Heart left ventricle (tissue), 16 donors: Measurements from ENCODE around the gene GCLC. TPM values are rescaled to one million over a fixed set of nuclear protein-coding genes. Genes with fewer than 3 reads are reported as not detected.

ENCODE experiments used
- ATAC-seq, 4 donors: fragments of 200-7000 bp; cut with Tn5 transposase; one replicate each; pipeline ENCODE4 v1.9.1; 2020 to 2022; ENCODE audit warnings: moderate library complexity in 4 of 4, mild to moderate bottlenecking in 3 of 4, moderate number of reproducible peaks in 1 of 4
- DNase-seq, 5 donors: peaks; one replicate each; pipeline ENCODE4 v3.0.0-alpha.2; 2020
- H3K27ac ChIP-seq, 12 donors: fragments of 200-600 bp; sonication (generic) in 4 of 12; one replicate each; pipeline versions ENCODE4 v1.5.0 to v1.8.0; 2016 to 2022; ENCODE audit warnings: mild to moderate bottlenecking in 2 of 12
- H3K27me3 ChIP-seq, 9 donors: fragments of 200-600 bp; sonication (generic) in 2 of 9; one replicate each; pipeline versions ENCODE4 v1.5.1 to v1.8.0; 2016 to 2022; ENCODE audit warnings: mild to moderate bottlenecking in 3 of 9
- H3K36me3 ChIP-seq, 9 donors: fragments of 200-600 bp; sonication (generic) in 2 of 9; one replicate each; pipeline versions ENCODE4 v1.5.0 to v1.8.0; 2018 to 2022; ENCODE audit warnings: mild to moderate bottlenecking in 2 of 9
- H3K4me1 ChIP-seq, 12 donors: fragments of 200-600 bp; sonication (generic) in 4 of 12; one replicate each; pipeline versions ENCODE4 v1.5.0 to v1.8.0; 2016 to 2022; ENCODE audit warnings: mild to moderate bottlenecking in 3 of 12
- H3K4me3 ChIP-seq, 12 donors: fragments of 200-600 bp; sonication (generic) in 4 of 12; one replicate each; pipeline versions ENCODE4 v1.5.0 to v1.8.0; 2017 to 2022; ENCODE audit warnings: mild to moderate bottlenecking in 9 of 12, moderate library complexity in 4 of 12
- H3K9me3 ChIP-seq, 12 donors: fragments of 200-600 bp; sonication (generic) in 4 of 12; one replicate each; pipeline versions ENCODE4 v1.5.0 to v1.8.0; 2016 to 2022; ENCODE audit warnings: mild to moderate bottlenecking in 1 of 12
- POLR2A ChIP-seq, 2 donors: fragments of 450-650 bp; IDR thresholded peaks; one replicate each; pipeline ENCODE4 v1.6.1; 2017; ENCODE audit warnings: antibody characterized with exemption in 2 of 2, mild to moderate bottlenecking in 2 of 2, moderate library complexity in 2 of 2
- WGBS, 4 donors: extraction: QIAGEN DNeasy Blood & Tissue Kit in 2 of 4; methylation state at CpG; one replicate each; pipeline versions ENCODE4 v1.1.5 to v1.1.7; 2013 to 2018; 5-methylcytosine and 5-hydroxymethylcytosine counted together
- intact Hi-C, 10 donors: fragments of 100-400 bp; cut with DNase I; formaldehyde crosslinking; loops; one replicate each; pipeline versions ENCODE4 v1.11.1 to v1.14.2; 2022
- polyA plus RNA-seq, 2 donors: library from polyadenylated mRNA; stranded (reverse); fragments of 200-250 nt; gene quantifications; one replicate each; pipeline ENCODE4 v1.2.3, GENCODE V29; 2013
- total RNA-seq, 9 donors: library from RNA; depleted of rRNA in 2 of 9; stranded (reverse); fragments of >200 nt in 2 of 9; fragmentation: NEBNext Ultra II Directional in 3 of 9; extraction: Animal tissue kit (Norgen Biotek cat#: 25700) in 3 of 9; gene quantifications; one replicate each; pipeline versions ENCODE4 v1.1.0 to v1.2.4, GENCODE V29; 2016 to 2023
- TF ChIP-seq, protein P1 (sequence below), 12 donors: fragments of 200-600 bp; sonication (generic) in 4 of 12; IDR thresholded peaks; one replicate each; pipeline versions ENCODE4 v1.5.0 to v1.8.0; 2018 to 2022; ENCODE audit warnings: antibody characterized with exemption in 12 of 12, mild to moderate bottlenecking in 5 of 12
- donor health status: ischemic (EF 13 %, LVEDD 7.1; RV severe dilation, severe dysfunction).
- donor health status: healthy with polysubstance abuse.
- donor health status: DM: no; HTN: yes; CAD: no.
- donor health status: DM: no; HTN: no; CAD: no.
- donor health status: ischemic (EF 25% LVEDD 6.9; RV normal size, moderate dysfunction).
- donor health status: ischemic (EF 25% LVEDD 5.7; RV mildly dilated, moderate dysfunction).
- donor health status: healthy.
- donor health status: DM: yes; HTN: yes; CAD: no.
- donor health status: ischemic (EF 35%, LVEDD 5.7; RV mildly dilated, moderate dysfunction).
- donor health status: nonischemic (EF 11% LVEDD 7.7; RV severe dilation, severe dysfunction).
- donor health status: DM: yes; HTN: yes; CAD: no.
- donor health status: PGD.
- donor health status: ischemic (EF 29% LVEDD 5.4; RV normal size, mild dysfunction).
- donor health status: nonischemic (EF 23%, LVEDD 6.1; RV moderate dilation, normal function).

Gene GCLC
- total and polyA plus RNA-seq, 11 donors: 8.1 to 42.9 (median 29.3) TPM

DNA sequence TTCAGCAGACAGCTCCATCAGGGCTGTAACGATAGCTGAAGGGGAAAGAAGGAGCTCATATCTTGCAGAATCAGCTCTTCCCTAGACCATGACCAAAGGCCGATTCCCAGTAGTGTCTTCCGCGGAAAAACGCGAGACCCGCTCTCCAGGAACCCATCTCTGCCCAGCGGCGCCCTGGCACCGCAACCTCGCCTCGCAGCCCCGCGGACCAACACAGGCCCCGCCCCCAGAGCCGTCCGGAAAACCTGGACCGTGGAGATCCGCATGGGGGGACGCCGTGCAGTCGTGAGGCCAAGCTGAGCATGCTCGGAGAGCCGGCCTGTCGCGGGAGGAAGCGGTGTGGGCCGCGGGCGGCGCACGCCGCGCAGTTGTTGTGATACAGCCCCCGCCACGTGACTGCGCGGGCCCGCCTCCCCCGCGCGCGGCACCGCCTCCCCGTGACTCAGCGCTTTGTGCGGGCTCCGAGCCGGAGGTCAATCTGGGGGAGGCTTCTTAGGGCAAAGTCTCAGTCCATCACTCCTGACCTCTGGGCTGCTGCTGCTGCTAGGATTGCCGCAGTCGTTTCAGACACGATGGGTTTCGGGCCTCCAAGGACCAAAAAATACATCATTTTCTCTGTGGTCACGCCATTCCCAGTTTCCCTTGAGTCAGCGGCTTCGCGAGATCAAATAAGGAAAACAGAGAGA, 3.1 kb upstream of the GCLC start:
- Histone ChIP-seq H3K9me3 (no peaks in the 10 kb centered on the region), H3K27ac (peak overlapping the region; percentile 73 to 92 (median 88)), H3K4me3 (peak overlapping the region; percentile 34 to 72 (median 60)), H3K36me3 (no peaks in the 10 kb centered on the region), H3K27me3 (no peaks in the 10 kb centered on the region), H3K4me1 (peaks cover 0 to 34% (median 20%) of the 10 kb centered on the region in 12 donors)
- WGBS, 4 donors: 1 to 6% (median 2%) methylated on average over 24 to 57 of the region's 57 CpGs
- ATAC-seq (peak; percentile 94 to 97 (median 96)), DNase-seq (peak; percentile 98 to 99 (median 99))
- intact Hi-C loops: loop anchor here in 7 of 10 donors (1.0 to 10.0 kb wide), 9 partner anchors 56 to 247 kb away; partner anchors contain the start of genes ELOVL5 (in 1 of the 7), KLHL31 (in 1 of the 7) and LRRC1 (in 1 of the 7)
- peak in 1 of 2 donors; percentile 72 for TF ChIP-seq POLR2A (IDR thresholded peaks at IDR 0.05)
- TF ChIP-seq, protein P1, sequence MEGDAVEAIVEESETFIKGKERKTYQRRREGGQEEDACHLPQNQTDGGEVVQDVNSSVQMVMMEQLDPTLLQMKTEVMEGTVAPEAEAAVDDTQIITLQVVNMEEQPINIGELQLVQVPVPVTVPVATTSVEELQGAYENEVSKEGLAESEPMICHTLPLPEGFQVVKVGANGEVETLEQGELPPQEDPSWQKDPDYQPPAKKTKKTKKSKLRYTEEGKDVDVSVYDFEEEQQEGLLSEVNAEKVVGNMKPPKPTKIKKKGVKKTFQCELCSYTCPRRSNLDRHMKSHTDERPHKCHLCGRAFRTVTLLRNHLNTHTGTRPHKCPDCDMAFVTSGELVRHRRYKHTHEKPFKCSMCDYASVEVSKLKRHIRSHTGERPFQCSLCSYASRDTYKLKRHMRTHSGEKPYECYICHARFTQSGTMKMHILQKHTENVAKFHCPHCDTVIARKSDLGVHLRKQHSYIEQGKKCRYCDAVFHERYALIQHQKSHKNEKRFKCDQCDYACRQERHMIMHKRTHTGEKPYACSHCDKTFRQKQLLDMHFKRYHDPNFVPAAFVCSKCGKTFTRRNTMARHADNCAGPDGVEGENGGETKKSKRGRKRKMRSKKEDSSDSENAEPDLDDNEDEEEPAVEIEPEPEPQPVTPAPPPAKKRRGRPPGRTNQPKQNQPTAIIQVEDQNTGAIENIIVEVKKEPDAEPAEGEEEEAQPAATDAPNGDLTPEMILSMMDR (IDR thresholded peaks at IDR 0.05): peak in 1 of 12 donors; percentile 27

DNA sequence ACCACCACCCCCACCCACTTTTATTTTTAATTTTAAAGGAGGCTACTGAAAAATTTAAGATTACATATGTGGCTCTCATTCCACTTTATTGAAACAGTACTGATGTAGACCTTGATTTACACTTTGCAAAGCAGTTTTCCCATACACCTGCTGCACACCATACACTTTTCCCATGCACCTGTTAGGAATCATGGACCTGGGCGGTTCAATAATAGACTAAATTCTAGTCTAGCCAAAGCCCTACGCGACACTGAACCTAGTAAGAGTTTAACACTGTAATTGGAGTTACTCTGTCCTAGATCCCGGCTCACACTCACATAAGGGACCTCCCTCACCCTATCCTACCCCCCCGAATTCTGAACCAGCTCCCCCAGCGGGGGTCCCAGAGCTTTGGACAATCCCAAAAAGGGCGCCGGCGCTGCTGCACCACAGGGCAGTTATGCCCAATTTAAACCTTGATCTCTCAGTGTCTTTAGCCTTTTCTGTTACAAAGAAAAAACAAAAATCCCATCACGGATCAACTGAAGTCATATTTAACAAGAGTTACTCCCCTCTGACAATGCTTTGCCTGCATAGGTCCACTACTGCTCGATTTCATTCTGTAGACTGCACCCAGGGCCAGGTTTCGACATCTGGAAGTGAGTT, 2.4 kb upstream of the GCLC start:
- intact Hi-C loops: loop anchor here in 7 of 10 donors (1.0 to 10.0 kb wide), 9 partner anchors 55 to 248 kb away; partner anchors contain the start of genes ELOVL5 (in 1 of the 7), KLHL31 (in 1 of the 7) and LRRC1 (in 1 of the 7)
- no peak for DNase-seq
- TF ChIP-seq, protein P1 (IDR thresholded peaks at IDR 0.05): no peak
- no peak for TF ChIP-seq POLR2A (IDR thresholded peaks at IDR 0.05)
- Histone ChIP-seq H3K4me3 (peak overlapping the region; percentile 34 to 72 (median 60)), H3K36me3 (no peaks in the 10 kb centered on the region), H3K27me3 (no peaks in the 10 kb centered on the region), H3K9me3 (no peaks in the 10 kb centered on the region), H3K27ac (peak overlapping the region in 11 of 12 donors; percentile 53 to 92 (median 88)), H3K4me1 (peaks cover 0 to 38% (median 24%) of the 10 kb centered on the region in 12 donors)
- peak; percentile 1 to 7 (median 4) for ATAC-seq
- 12 to 19% (median 14%) methylated on average over 12 of the region's 12 CpGs for WGBS, 4 donors

DNA sequence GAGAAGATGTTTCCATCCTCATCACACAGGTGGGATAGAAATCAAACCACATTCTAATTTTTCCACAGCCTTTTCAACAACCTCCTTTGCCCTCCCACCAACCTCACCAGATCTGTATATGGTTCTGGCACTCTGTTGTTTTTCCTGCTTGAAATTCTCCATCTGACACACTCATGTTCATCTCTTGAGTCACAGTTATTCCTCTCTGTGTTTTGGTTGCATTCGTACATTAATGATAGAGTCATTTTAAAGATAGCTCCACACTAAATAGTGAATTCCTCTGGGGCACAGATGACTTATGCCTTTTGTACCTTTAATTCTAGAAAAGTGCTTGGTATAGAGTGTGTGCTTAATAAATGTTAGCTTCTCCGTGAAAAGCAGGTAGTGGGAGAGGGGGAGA, 1.4 kb upstream of the GCLC start:
- Histone ChIP-seq H3K27me3 (no peaks in the 10 kb centered on the region), H3K36me3 (no peaks in the 10 kb centered on the region), H3K9me3 (no peaks in the 10 kb centered on the region), H3K4me3 (no peak overlapping the region), H3K4me1 (peaks cover 0 to 44% (median 26%) of the 10 kb centered on the region in 12 donors), H3K27ac (no peak overlapping the region)
- WGBS, 4 donors: 80 to 86% (median 83%) methylated on average over 2 of the region's 2 CpGs
- ATAC-seq (no peak), DNase-seq (no peak)
- intact Hi-C loops: loop anchor here in 7 of 10 donors (5.0 to 10.0 kb wide), 8 partner anchors 54 to 249 kb away; partner anchors contain the start of genes ELOVL5 (in 1 of the 7), KLHL31 (in 1 of the 7) and LRRC1 (in 1 of the 7)
- no peak for TF ChIP-seq POLR2A (IDR thresholded peaks at IDR 0.05)
- TF ChIP-seq, protein P1 (IDR thresholded peaks at IDR 0.05): no peak

DNA sequence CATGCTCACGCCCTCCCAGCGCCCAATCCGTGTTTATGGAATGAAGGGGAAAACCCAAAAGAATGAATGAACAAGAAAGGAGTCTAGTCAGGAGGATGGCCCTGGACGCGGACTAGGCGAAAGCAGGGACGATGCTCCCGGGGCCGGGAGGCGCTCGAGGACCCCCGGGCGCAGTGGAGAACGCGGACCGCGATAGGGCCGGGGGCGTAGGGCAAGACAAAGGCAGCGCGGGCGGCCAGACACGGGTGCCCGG, 758 bp downstream of the GCLC start:
- H3K27ac ChIP-seq: peak overlapping the region; percentile 82 to 98 (median 95)
- peaks cover 0 to 55% (median 30%) of the 10 kb centered on the region in 12 donors for H3K4me1 ChIP-seq
- no peak for DNase-seq
- no peaks in the 10 kb centered on the region for H3K36me3 ChIP-seq
- TF ChIP-seq, protein P1 (IDR thresholded peaks at IDR 0.05): no peak
- TF ChIP-seq POLR2A (IDR thresholded peaks at IDR 0.05): no peak
- no peaks in the 10 kb centered on the region for H3K9me3 ChIP-seq
- H3K4me3 ChIP-seq: peak overlapping the region; percentile 66 to 94 (median 78)
- intact Hi-C loops: loop anchor here in 4 of 10 donors (2.0 to 10.0 kb wide), 3 partner anchors 107 to 251 kb away; partner anchors contain the start of gene LRRC1 (in 1 of the 4)
- no peak for ATAC-seq
- no peaks in the 10 kb centered on the region for H3K27me3 ChIP-seq
- WGBS, 4 donors: 0 to 1% (median 1%) methylated on average over 19 to 24 of the region's 24 CpGs
